Measurements from ENCODE around the gene ZDHHC21.

ZDHHC21 gene

DNA sequence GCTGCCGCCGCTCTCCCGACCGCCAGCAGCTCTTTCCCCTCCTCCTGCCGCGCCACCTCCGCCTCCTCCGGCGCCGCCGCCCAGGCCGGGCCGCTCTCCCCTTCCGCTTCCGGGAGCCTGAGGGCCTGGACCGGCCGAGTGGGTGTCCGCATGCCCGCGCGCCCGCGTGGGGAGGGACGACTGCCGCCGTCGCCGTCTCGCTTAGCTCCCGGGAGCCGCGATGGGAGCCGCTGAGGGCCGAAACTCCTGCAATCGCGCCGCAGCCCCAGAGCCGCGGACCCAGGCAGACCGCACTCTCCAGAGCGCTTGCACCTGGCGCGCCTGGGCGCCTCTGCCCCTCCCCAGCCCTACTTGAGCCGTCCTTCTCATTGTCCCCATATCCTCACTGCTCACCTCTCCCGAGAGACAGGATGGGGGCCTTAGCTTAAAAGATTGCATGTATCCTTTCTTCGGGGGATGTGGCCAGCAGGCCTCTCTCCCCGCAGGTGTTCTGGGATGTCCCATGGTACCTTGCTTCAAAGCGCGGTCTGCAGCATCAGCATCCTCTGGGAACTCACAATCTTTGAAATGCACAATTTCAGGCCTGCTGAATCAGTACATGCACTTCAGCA, at the start of gene ZDHHC21:
Gene ZDHHC21 (minus strand): TSS at position 182 of the 611 bp plus-strand sequence. CDS start 19,092 bp downstream, outside the sequence.
- no peak within 1 kb of the TSS for H3K27ac ChIP-seq (ENCODE audit: low read length)

DNA sequence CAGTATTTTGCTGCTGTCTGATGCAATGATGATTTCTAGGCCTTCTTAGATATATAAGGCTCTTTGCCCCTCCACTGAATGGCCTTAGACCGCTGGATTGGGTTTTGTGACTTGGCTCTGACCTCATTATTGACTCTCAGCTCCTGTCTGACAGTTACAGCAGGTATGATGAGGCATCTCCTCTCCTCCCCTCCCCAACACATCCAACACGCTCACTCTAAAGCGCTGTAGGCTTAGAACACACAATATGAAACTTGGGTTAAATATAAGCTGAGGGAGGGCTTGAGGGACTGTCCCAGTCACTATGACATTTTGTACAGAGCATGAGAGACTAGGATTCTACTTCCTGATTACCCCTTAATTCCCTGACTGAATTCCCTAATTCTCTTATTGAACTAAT, 48.1 kb upstream of the ZDHHC21 start:
- Histone ChIP-seq H3K4me3 (ENCODE audit: low read depth in 1 of 2, low read length in 2 of 2) (no peak overlapping the region), H3K9me3 (ENCODE audit: control insufficient read depth in 1 of 2, low read length in 2 of 2) (no peaks in the 10 kb centered on the region), H3K27me3 (ENCODE audit: low read depth, low read length) (no peaks in the 10 kb centered on the region), H3K27ac (ENCODE audit: low read length) (no peak overlapping the region), H3K36me3 (ENCODE audit: control insufficient read depth in 1 of 2, insufficient read depth in 2 of 2, low read length in 2 of 2) (no peaks in the 10 kb centered on the region), H3K4me1 (ENCODE audit: control insufficient read depth in 1 of 2, insufficient read depth in 2 of 2, low read length in 2 of 2) (no peaks in the 10 kb centered on the region)

More for the DNA sequence above, at the start of gene ZDHHC21:
- no peaks in the 10 kb centered on the region for H3K9me3 ChIP-seq (ENCODE audit: control insufficient read depth in 1 of 2, low read length in 2 of 2)
- peaks cover 0 to 17% of the 10 kb centered on the region in 2 donors for H3K4me1 ChIP-seq (ENCODE audit: control insufficient read depth in 1 of 2, insufficient read depth in 2 of 2, low read length in 2 of 2)
- H3K36me3 ChIP-seq (ENCODE audit: control insufficient read depth in 1 of 2, insufficient read depth in 2 of 2, low read length in 2 of 2) = peaks cover 4 to 10% of the 10 kb centered on the region in 2 donors
- H3K4me3 ChIP-seq (ENCODE audit: low read depth in 1 of 2, low read length in 2 of 2) = peak within 1 kb of the TSS; percentile 74 to 84
- H3K27me3 ChIP-seq (ENCODE audit: low read depth, low read length) = no peaks in the 10 kb centered on the region

DNA sequence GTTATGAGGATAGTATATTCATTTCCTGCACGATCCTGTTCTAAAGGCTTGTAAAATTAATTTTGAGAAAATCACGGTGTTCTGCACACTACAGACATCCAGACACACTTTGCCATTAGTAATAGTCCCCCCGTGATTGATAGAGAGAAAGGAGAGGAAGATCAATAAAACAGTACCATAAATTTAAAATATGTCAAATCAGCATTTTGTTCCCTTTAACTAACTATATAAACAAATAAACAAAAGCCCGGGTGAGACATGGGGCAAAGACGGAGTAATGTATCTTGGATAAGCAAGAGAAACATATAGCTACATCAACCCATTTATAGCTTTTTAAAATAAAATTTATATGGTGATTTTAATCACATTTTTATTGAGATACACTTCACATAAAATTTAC, 39.9 kb upstream of the ZDHHC21 start:
- no peak overlapping the region for H3K27ac ChIP-seq (ENCODE audit: low read length)
- no peak overlapping the region for H3K4me3 ChIP-seq (ENCODE audit: low read depth in 1 of 2, low read length in 2 of 2)
- no peaks in the 10 kb centered on the region for H3K27me3 ChIP-seq (ENCODE audit: low read depth, low read length)
- H3K36me3 ChIP-seq (ENCODE audit: control insufficient read depth in 1 of 2, insufficient read depth in 2 of 2, low read length in 2 of 2) = no peaks in the 10 kb centered on the region
- no peaks in the 10 kb centered on the region for H3K4me1 ChIP-seq (ENCODE audit: control insufficient read depth in 1 of 2, insufficient read depth in 2 of 2, low read length in 2 of 2)
- H3K9me3 ChIP-seq (ENCODE audit: control insufficient read depth in 1 of 2, low read length in 2 of 2) = no peaks in the 10 kb centered on the region

DNA sequence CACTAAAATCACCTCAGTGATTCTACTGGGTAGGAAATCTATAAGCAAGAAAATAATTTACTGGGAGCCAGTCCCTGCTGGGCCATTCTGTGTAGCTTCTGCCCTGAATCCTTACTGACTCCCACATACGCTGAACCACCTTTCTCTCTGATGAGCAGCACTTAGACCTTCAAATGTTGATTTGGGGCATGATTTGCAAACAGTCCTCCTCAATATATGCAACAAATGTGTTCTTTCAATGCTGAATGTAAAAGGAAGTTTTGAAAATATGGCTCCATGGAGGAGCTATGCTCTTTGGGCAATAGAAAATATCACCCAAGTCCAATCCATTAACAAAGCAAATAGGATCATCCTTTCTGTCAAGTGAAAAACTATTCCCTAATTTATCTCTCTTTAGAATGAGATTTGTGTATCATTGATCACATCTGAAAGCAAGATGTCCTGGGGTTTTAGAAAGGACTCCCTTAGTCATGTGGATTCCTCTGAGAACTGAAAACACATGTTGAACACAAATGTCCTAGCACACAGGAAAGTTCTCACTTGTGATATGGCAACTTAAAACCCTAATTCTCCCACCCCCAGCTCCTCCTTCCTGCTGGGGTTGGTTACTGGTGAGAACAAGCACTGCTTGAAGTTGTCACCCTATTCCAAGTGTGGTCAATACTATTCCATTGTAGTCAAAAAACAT, 38.2 kb upstream of the ZDHHC21 start:
- Histone ChIP-seq H3K4me3 (ENCODE audit: low read depth in 1 of 2, low read length in 2 of 2) (no peak overlapping the region), H3K9me3 (ENCODE audit: control insufficient read depth in 1 of 2, low read length in 2 of 2) (no peaks in the 10 kb centered on the region), H3K27me3 (ENCODE audit: low read depth, low read length) (no peaks in the 10 kb centered on the region), H3K27ac (ENCODE audit: low read length) (no peak overlapping the region), H3K4me1 (ENCODE audit: control insufficient read depth in 1 of 2, insufficient read depth in 2 of 2, low read length in 2 of 2) (no peaks in the 10 kb centered on the region), H3K36me3 (ENCODE audit: control insufficient read depth in 1 of 2, insufficient read depth in 2 of 2, low read length in 2 of 2) (no peaks in the 10 kb centered on the region)

- H3K4me1 ChIP-seq (ENCODE audit: control insufficient read depth in 1 of 2, insufficient read depth in 2 of 2, low read length in 2 of 2) = no peaks in the 10 kb centered on the region
- no peak overlapping the region for H3K4me3 ChIP-seq (ENCODE audit: low read depth in 1 of 2, low read length in 2 of 2)
- no peaks in the 10 kb centered on the region for H3K9me3 ChIP-seq (ENCODE audit: control insufficient read depth in 1 of 2, low read length in 2 of 2)
- H3K27ac ChIP-seq (ENCODE audit: low read length) = no peak overlapping the region
- H3K36me3 ChIP-seq (ENCODE audit: control insufficient read depth in 1 of 2, insufficient read depth in 2 of 2, low read length in 2 of 2) = no peaks in the 10 kb centered on the region
- H3K27me3 ChIP-seq (ENCODE audit: low read depth, low read length) = no peaks in the 10 kb centered on the region
Measured at GRCh38 chr9:14730461-14730898, 37.2 kb upstream of the ZDHHC21 start.

GRCh38 chr9:14723301-14723700, 30.1 kb upstream of the ZDHHC21 start:
- Histone ChIP-seq H3K9me3 (ENCODE audit: control insufficient read depth in 1 of 2, low read length in 2 of 2) (no peaks in the 10 kb centered on the region), H3K36me3 (ENCODE audit: control insufficient read depth in 1 of 2, insufficient read depth in 2 of 2, low read length in 2 of 2) (no peaks in the 10 kb centered on the region), H3K4me1 (ENCODE audit: control insufficient read depth in 1 of 2, insufficient read depth in 2 of 2, low read length in 2 of 2) (no peaks in the 10 kb centered on the region), H3K27me3 (ENCODE audit: low read depth, low read length) (no peaks in the 10 kb centered on the region), H3K4me3 (ENCODE audit: low read depth in 1 of 2, low read length in 2 of 2) (no peak overlapping the region), H3K27ac (ENCODE audit: low read length) (no peak overlapping the region)

GRCh38 chr9:14722391-14723035, 29.3 kb upstream of the ZDHHC21 start, which contains the start of gene CER1:
TSS of gene CER1 (minus strand) at chr9:14722733. CDS start at chr9:14722672, 61 bp downstream.
- Histone ChIP-seq H3K27ac (ENCODE audit: low read length) (no peak within 1 kb of the TSS), H3K36me3 (ENCODE audit: control insufficient read depth in 1 of 2, insufficient read depth in 2 of 2, low read length in 2 of 2) (no peaks in the 10 kb centered on the region), H3K4me1 (ENCODE audit: control insufficient read depth in 1 of 2, insufficient read depth in 2 of 2, low read length in 2 of 2) (no peaks in the 10 kb centered on the region), H3K4me3 (ENCODE audit: low read depth in 1 of 2, low read length in 2 of 2) (no peak within 1 kb of the TSS), H3K9me3 (ENCODE audit: control insufficient read depth in 1 of 2, low read length in 2 of 2) (no peaks in the 10 kb centered on the region), H3K27me3 (ENCODE audit: low read depth, low read length) (no peaks in the 10 kb centered on the region)

- no peaks in the 10 kb centered on the region for H3K4me1 ChIP-seq (ENCODE audit: control insufficient read depth in 1 of 2, insufficient read depth in 2 of 2, low read length in 2 of 2)
- H3K27ac ChIP-seq (ENCODE audit: low read length) = no peak overlapping the region
- H3K9me3 ChIP-seq (ENCODE audit: control insufficient read depth in 1 of 2, low read length in 2 of 2) = no peaks in the 10 kb centered on the region
- no peaks in the 10 kb centered on the region for H3K27me3 ChIP-seq (ENCODE audit: low read depth, low read length)
- H3K36me3 ChIP-seq (ENCODE audit: control insufficient read depth in 1 of 2, insufficient read depth in 2 of 2, low read length in 2 of 2) = no peaks in the 10 kb centered on the region
- H3K4me3 ChIP-seq (ENCODE audit: low read depth in 1 of 2, low read length in 2 of 2) = no peak overlapping the region
Measured at GRCh38 chr9:14719231-14719923, 26.1 kb upstream of the ZDHHC21 start.

DNA sequence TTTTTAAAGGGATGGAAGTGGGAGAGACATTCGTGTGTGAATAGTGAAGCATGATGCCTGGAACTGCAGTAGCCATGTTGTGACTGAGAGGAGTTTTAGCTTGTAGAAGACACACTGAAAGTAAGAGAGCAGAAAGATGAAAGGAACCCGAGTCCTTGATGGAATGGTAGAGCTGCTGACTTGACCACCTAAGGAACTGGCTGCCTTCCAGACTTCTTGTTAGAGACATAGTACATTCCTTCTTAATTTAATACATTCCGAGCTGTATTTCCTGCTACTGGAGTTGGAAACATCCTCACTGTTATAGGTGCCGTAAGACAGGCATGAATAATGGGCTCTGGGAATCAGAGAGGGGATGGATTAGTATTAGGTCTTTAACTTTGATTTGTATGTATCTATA, 21.9 kb upstream of the ZDHHC21 start:
- Histone ChIP-seq H3K36me3 (ENCODE audit: control insufficient read depth in 1 of 2, insufficient read depth in 2 of 2, low read length in 2 of 2) (no peaks in the 10 kb centered on the region), H3K4me1 (ENCODE audit: control insufficient read depth in 1 of 2, insufficient read depth in 2 of 2, low read length in 2 of 2) (no peaks in the 10 kb centered on the region), H3K4me3 (ENCODE audit: low read depth in 1 of 2, low read length in 2 of 2) (no peak overlapping the region), H3K9me3 (ENCODE audit: control insufficient read depth in 1 of 2, low read length in 2 of 2) (peaks cover 0 to 3% of the 10 kb centered on the region in 2 donors), H3K27me3 (ENCODE audit: low read depth, low read length) (no peaks in the 10 kb centered on the region), H3K27ac (ENCODE audit: low read length) (no peak overlapping the region)

GRCh38 chr9:14713187-14713767, 20.0 kb upstream of the ZDHHC21 start:
- Histone ChIP-seq H3K36me3 (ENCODE audit: control insufficient read depth in 1 of 2, insufficient read depth in 2 of 2, low read length in 2 of 2) (no peaks in the 10 kb centered on the region), H3K27ac (ENCODE audit: low read length) (no peak overlapping the region), H3K4me3 (ENCODE audit: low read depth in 1 of 2, low read length in 2 of 2) (no peak overlapping the region), H3K4me1 (ENCODE audit: control insufficient read depth in 1 of 2, insufficient read depth in 2 of 2, low read length in 2 of 2) (no peaks in the 10 kb centered on the region), H3K9me3 (ENCODE audit: control insufficient read depth in 1 of 2, low read length in 2 of 2) (peaks cover 0 to 6% of the 10 kb centered on the region in 2 donors), H3K27me3 (ENCODE audit: low read depth, low read length) (no peaks in the 10 kb centered on the region)

DNA sequence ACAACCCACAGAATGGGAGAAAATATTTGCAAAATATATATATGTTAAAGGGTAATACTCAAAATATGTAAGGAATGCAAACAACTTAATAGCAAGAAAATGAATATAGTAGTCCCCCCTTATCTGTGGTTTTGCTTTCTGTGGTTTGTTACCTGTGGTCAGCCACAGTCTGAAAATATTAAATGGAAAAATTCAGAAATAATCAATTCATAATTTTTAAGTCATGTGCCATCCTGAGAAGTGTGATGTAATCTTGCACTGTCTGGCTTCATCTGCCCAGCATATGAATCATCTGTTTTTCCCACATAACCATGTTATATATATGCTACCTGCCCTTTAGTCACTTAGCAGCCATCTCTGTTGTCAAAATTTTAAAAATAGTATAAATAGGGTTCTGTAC, 17.6 kb upstream of the ZDHHC21 start:
- Histone ChIP-seq H3K36me3 (ENCODE audit: control insufficient read depth in 1 of 2, insufficient read depth in 2 of 2, low read length in 2 of 2) (no peaks in the 10 kb centered on the region), H3K4me1 (ENCODE audit: control insufficient read depth in 1 of 2, insufficient read depth in 2 of 2, low read length in 2 of 2) (no peaks in the 10 kb centered on the region), H3K9me3 (ENCODE audit: control insufficient read depth in 1 of 2, low read length in 2 of 2) (peaks cover 0 to 12% of the 10 kb centered on the region in 2 donors), H3K27ac (ENCODE audit: low read length) (no peak overlapping the region), H3K4me3 (ENCODE audit: low read depth in 1 of 2, low read length in 2 of 2) (no peak overlapping the region), H3K27me3 (ENCODE audit: low read depth, low read length) (no peaks in the 10 kb centered on the region)
